ENCODE data around the gene PINK1. TPM values are rescaled to one million over a fixed set of nuclear protein-coding genes. Genes with fewer than 3 reads are reported as not detected.
A peak's percentile ranks its signal among the peaks of the same experiment; 100 is the strongest.

Gene PINK1
- total RNA-seq, 1 donor from 2014 or later: 3.4 TPM

- ATAC-seq (ENCODE audit: low read depth) (peak; percentile 95), DNase-seq (peak; percentile 67)
- no peaks in the 10 kb centered on the region for H3K9me3 Mint-ChIP-seq
- H3K36me3 Mint-ChIP-seq (ENCODE audit: low read depth): no peaks in the 10 kb centered on the region
- peak; percentile 72 for TF ChIP-seq CTCF (IDR thresholded peaks at IDR 0.05)
- ChIA-PET CTCF (interaction anchor here (0.7 to 3.8 kb wide), 19 partner anchors 10 to 558 kb away, joined by 3 to 66 read pairs (median 3); partner anchors contain the start of genes KIF17 and SH2D5), POLR2A (interaction anchor here (0.7 to 1.1 kb wide), 4 partner anchors 35 to 479 kb away, joined by 3 to 5 read pairs (median 4); partner anchors contain the start of genes DDOST and HP1BP3)
- no peak overlapping the region for H3K27ac Mint-ChIP-seq
- peak overlapping the region; percentile 87 for H3K4me3 Mint-ChIP-seq
- intact Hi-C loops (cut with micrococcal nuclease): loop anchor here (1.0 to 10.0 kb wide), 4 partner anchors 37 to 499 kb away; partner anchors contain the start of gene HP1BP3
- H3K27me3 Mint-ChIP-seq: no peaks in the 10 kb centered on the region
- H3K4me1 Mint-ChIP-seq: peaks cover 4% of the 10 kb centered on the region
Measured at GRCh38 chr1:20696397-20697333, 63.4 kb downstream of the PINK1 start.

- Mint-ChIP-seq H3K27ac (no peak overlapping the region), H3K27me3 (no peaks in the 10 kb centered on the region), H3K36me3 (ENCODE audit: low read depth) (no peaks in the 10 kb centered on the region), H3K9me3 (no peaks in the 10 kb centered on the region), H3K4me1 (peaks cover 4% of the 10 kb centered on the region), H3K4me3 (no peak overlapping the region)
- DNase-seq (no peak), ATAC-seq (ENCODE audit: low read depth) (no peak)
- POLR2A ChIA-PET: no interaction called here
- TF ChIP-seq CTCF (IDR thresholded peaks at IDR 0.05): no peak
- intact Hi-C loops (cut with micrococcal nuclease): loop anchor here (2.0 to 10.0 kb wide), 2 partner anchors 89 to 157 kb away; partner anchors contain the start of gene HP1BP3
- CTCF ChIA-PET: interaction anchor here (1.2 to 3.8 kb wide), 7 partner anchors 20 to 497 kb away, joined by 3 to 66 read pairs (median 3); partner anchors contain the start of gene KIF17
Measured at GRCh38 chr1:20697563-20697962, 64.3 kb downstream of the PINK1 start.

GRCh38 chr1:20698195-20698910 is 65.1 kb downstream of the PINK1 start:
- H3K27ac Mint-ChIP-seq: no peak overlapping the region

GRCh38 chr1:20699558-20699957 is 66.3 kb downstream of the PINK1 start:
- ChIA-PET POLR2A (no interaction called here), CTCF (interaction anchor here (1.0 kb wide), 1 partner anchor 496 kb away, joined by 4 read pairs; no protein-coding TSS in a partner anchor)
- Mint-ChIP-seq H3K27me3 (no peaks in the 10 kb centered on the region), H3K36me3 (ENCODE audit: low read depth) (no peaks in the 10 kb centered on the region), H3K4me1 (peaks cover 4% of the 10 kb centered on the region), H3K9me3 (no peaks in the 10 kb centered on the region), H3K4me3 (no peak overlapping the region), H3K27ac (no peak overlapping the region)
- no peak for ATAC-seq (ENCODE audit: low read depth)
- intact Hi-C loops (cut with micrococcal nuclease): loop anchor here (10.0 kb wide), 1 partner anchor 155 kb away; no protein-coding TSS in a partner anchor
- DNase-seq: no peak
- no peak for TF ChIP-seq CTCF (IDR thresholded peaks at IDR 0.05)

More at GRCh38 chr1:20698195-20698910, 65.1 kb downstream of the PINK1 start:
- CTCF ChIA-PET: interaction anchor here (1.5 to 3.8 kb wide), 3 partner anchors 32 to 496 kb away, joined by 3 to 66 read pairs (median 6); no protein-coding TSS in a partner anchor
- DNase-seq (no peak), ATAC-seq (ENCODE audit: low read depth) (no peak)
- no peak overlapping the region for H3K4me3 Mint-ChIP-seq
- no peak for TF ChIP-seq CTCF (IDR thresholded peaks at IDR 0.05)
- H3K36me3 Mint-ChIP-seq (ENCODE audit: low read depth): no peaks in the 10 kb centered on the region
- POLR2A ChIA-PET: no interaction called here
- intact Hi-C loops (cut with micrococcal nuclease): loop anchor here (10.0 kb wide), 1 partner anchor 156 kb away; no protein-coding TSS in a partner anchor
- H3K4me1 Mint-ChIP-seq: peaks cover 4% of the 10 kb centered on the region
- H3K9me3 Mint-ChIP-seq: no peaks in the 10 kb centered on the region
- no peaks in the 10 kb centered on the region for H3K27me3 Mint-ChIP-seq

All from activated B cell treated with CpG ODN at 0.5 μM for 24 hours (primary cell).